Astrocyte (in vitro differentiated cells and primary cell): Measurements from ENCODE around the gene YJU2.
"Not testable (repeated sequence)": the region's sequence is repeated elsewhere in the genome, so short reads cannot be mapped to it uniquely, and the experiment has no call there.

ENCODE experiments used
- EZH2 ChIP-seq: IDR thresholded peaks from 2 replicates; pipeline ENCODE4 v1.6.1; 2012; ENCODE audit warnings: mild to moderate bottlenecking, low read length, inconsistent platforms; ENCODE audit not compliant: insufficient read depth
- TF ChIP-seq, protein P1 (sequence below): IDR thresholded peaks from 2 replicates; pipeline ENCODE4 v1.5.1; 2011; ENCODE audit warnings: low read depth, mild to moderate bottlenecking, inconsistent platforms, low read length, moderate library complexity; ENCODE audit not compliant: insufficient read depth

DNA sequence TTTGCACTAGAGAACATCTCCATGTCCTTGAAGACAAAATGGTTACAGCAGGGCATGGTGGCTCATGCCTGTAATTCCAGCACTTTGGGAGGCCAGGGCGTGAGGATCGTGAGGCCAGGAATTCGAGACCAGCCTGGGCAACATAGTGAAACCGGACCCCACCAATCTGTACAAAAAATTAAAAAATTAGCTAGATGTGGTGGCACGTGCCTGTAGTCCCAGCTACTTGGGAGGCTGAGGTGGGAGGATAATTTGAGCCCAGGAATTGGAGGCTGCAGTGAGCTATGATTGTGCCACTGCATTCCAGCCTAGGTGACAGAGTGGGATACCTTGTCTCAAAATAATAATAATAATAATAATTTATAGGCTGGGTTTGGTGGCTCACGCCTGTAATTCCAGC lies 16.6 kb upstream of the YJU2 start:
- TF ChIP-seq, protein P1, sequence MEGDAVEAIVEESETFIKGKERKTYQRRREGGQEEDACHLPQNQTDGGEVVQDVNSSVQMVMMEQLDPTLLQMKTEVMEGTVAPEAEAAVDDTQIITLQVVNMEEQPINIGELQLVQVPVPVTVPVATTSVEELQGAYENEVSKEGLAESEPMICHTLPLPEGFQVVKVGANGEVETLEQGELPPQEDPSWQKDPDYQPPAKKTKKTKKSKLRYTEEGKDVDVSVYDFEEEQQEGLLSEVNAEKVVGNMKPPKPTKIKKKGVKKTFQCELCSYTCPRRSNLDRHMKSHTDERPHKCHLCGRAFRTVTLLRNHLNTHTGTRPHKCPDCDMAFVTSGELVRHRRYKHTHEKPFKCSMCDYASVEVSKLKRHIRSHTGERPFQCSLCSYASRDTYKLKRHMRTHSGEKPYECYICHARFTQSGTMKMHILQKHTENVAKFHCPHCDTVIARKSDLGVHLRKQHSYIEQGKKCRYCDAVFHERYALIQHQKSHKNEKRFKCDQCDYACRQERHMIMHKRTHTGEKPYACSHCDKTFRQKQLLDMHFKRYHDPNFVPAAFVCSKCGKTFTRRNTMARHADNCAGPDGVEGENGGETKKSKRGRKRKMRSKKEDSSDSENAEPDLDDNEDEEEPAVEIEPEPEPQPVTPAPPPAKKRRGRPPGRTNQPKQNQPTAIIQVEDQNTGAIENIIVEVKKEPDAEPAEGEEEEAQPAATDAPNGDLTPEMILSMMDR: not testable (repeated sequence)
- not testable (repeated sequence) for TF ChIP-seq EZH2
